ENCODE measurements around the gene FYB2.

Gene FYB2

GRCh38 chr1:56819387-56819899 is at the start of gene FYB2:
FYB2 (minus strand) TSS chr1:56819404; CDS start chr1:56819290, 114 bp downstream.
- no peak within 1 kb of the TSS for H3K27ac ChIP-seq
- intact Hi-C loops (cut with DNase I; ENCODE audit: low total_unique reads) = no loop called here
- peaks cover 0 to 5% (median 0%) of the 10 kb centered on the region in 3 donors for H3K9me3 ChIP-seq
- no peak within 1 kb of the TSS for H3K4me3 ChIP-seq
- peaks cover 0 to 6% (median 1%) of the 10 kb centered on the region in 4 donors for H3K4me1 ChIP-seq
- peaks cover 0 to 19% of the 10 kb centered on the region in 2 donors for H3K27me3 ChIP-seq
- H3K36me3 ChIP-seq = no peaks in the 10 kb centered on the region
- DNase-seq = no peak
- no peak for TF ChIP-seq CTCF (IDR thresholded peaks at IDR 0.05)

- Histone ChIP-seq H3K4me3 (no peak overlapping the region), H3K9me3 (peaks cover 0 to 4% (median 0%) of the 10 kb centered on the region in 3 donors), H3K4me1 (no peaks in the 10 kb centered on the region), H3K27ac (no peak overlapping the region), H3K27me3 (no peaks in the 10 kb centered on the region), H3K36me3 (no peaks in the 10 kb centered on the region)
- TF ChIP-seq CTCF (IDR thresholded peaks at IDR 0.05) = no peak
- intact Hi-C loops (cut with DNase I; ENCODE audit: low total_unique reads) = no loop called here
- DNase-seq = no peak
These were observed 49.6 kb upstream of the FYB2 start for GRCh38 chr1:56868761-56869160.

- Histone ChIP-seq H3K27me3 (no peaks in the 10 kb centered on the region), H3K27ac (no peak overlapping the region), H3K9me3 (peaks cover 0 to 4% (median 0%) of the 10 kb centered on the region in 3 donors), H3K4me1 (no peaks in the 10 kb centered on the region), H3K36me3 (no peaks in the 10 kb centered on the region), H3K4me3 (no peak overlapping the region)
- DNase-seq = no peak
- intact Hi-C loops (cut with DNase I; ENCODE audit: low total_unique reads) = no loop called here
- no peak for TF ChIP-seq CTCF (IDR thresholded peaks at IDR 0.05)
These were observed 48.3 kb upstream of the FYB2 start for GRCh38 chr1:56867491-56867890.

GRCh38 chr1:56866656-56867055 is 47.5 kb upstream of the FYB2 start:
- no peaks in the 10 kb centered on the region for H3K36me3 ChIP-seq
- H3K27me3 ChIP-seq = no peaks in the 10 kb centered on the region
- H3K4me1 ChIP-seq = no peaks in the 10 kb centered on the region
- intact Hi-C loops (cut with DNase I; ENCODE audit: low total_unique reads) = no loop called here
- no peak for TF ChIP-seq CTCF (IDR thresholded peaks at IDR 0.05)
- no peak for DNase-seq
- no peak overlapping the region for H3K27ac ChIP-seq
- H3K4me3 ChIP-seq = no peak overlapping the region
- peaks cover 0 to 4% (median 0%) of the 10 kb centered on the region in 3 donors for H3K9me3 ChIP-seq

- H3K9me3 ChIP-seq = peaks cover 0 to 4% (median 0%) of the 10 kb centered on the region in 3 donors
- DNase-seq = no peak
- TF ChIP-seq CTCF (IDR thresholded peaks at IDR 0.05) = no peak
- H3K27ac ChIP-seq = no peak overlapping the region
- H3K4me3 ChIP-seq = no peak overlapping the region
- H3K27me3 ChIP-seq = no peaks in the 10 kb centered on the region
- intact Hi-C loops (cut with DNase I; ENCODE audit: low total_unique reads) = no loop called here
- H3K36me3 ChIP-seq = no peaks in the 10 kb centered on the region
- H3K4me1 ChIP-seq = no peaks in the 10 kb centered on the region
These were observed 45.2 kb upstream of the FYB2 start for GRCh38 chr1:56864430-56864829.

All from tibial artery (tissue), 4 donors.